GM18526 (cell line): ENCODE results near the gene UBN1.

Experiments
- POLR2A ChIP-seq: IDR thresholded peaks from 3 replicates; pipeline ENCODE4 v1.6.1; 2011; ENCODE audit not compliant: insufficient read length; ENCODE audit errors: extremely low read depth

UBN1 gene

DNA sequence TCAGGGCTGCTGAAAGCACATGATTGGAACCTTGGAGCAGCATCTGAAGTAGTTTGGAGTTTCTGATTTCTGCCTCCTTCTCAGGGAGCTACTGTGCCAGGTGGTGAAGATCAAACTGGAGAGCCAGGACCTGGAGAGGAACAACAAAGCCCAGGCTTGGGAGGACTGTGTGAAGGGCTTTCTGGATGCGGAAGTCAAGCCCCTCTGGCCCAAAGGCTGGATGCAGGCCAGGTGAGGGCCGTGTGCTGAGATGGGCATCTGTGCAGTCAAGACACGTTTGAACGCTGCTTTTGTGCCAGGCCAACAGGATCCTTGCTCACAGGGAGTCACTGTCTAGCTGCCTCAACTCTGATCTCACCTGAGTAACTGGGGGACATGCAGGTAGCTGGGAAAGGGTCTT lies 23.8 kb downstream of the UBN1 start:
- TF ChIP-seq POLR2A, result no peak

DNA sequence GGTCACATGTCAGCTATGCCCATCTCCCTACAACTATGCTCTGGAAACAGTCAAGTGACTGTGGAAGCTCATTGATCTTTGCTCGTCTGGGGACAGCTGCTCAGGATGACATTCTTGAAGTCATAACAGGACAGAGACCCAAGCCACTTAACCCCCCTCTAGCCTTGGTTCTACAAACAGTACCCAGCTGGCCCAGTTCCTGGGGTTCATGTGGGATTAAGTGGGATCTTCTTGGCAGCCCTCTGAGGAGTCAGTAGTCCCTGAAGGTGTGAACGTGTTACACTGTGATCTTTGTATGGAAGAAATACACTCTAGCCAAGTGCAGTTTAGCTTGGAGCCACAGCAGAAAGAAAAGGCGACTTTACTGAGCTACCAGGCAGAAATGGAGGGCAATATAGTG lies 25.8 kb downstream of the UBN1 start:
- no peak for TF ChIP-seq POLR2A

DNA sequence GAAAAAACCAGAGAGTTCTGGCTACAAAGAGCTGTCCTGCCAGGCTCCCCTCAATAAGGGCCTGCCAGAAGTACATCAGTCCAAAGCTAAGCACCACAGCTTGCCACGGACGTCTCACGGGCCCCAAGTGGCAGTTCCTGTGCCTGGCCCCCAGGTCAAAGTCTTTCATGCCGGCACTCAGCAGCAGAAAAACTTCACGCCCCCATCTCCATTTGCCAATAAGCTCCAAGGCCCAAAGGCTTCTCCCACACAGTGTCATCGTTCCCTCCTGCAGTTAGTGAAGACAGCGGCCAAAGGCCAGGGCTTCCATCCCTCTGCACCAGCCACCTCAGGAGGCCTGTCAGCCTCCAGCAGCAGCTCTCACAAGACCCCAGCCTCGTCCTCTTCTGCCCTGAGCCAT lies 27.4 kb downstream of the UBN1 start:
- TF ChIP-seq POLR2A, result no peak

GRCh38 chr16:4876646-4877379 lies 29.5 kb downstream of the UBN1 start:
- TF ChIP-seq POLR2A, result no peak

DNA sequence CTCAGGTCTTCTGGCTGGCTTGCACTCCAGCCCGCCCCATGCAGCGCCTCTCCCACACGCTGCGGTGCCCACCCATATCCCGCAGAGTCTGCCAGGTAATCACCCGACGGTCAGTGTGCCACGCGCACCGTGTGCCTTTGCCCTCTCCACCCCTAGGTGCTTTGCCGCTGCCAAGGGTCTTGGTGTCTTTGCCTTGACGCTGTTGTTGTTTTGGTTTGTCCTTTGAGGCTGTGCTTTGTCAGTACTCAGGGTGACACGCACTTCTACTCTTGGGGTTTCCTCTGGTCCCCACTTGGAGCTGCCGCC lies 30.1 kb downstream of the UBN1 start:
- TF ChIP-seq POLR2A, result no peak

GRCh38 chr16:4879049-4879448 lies 31.8 kb downstream of the UBN1 start:
- TF ChIP-seq POLR2A, result no peak

- TF ChIP-seq POLR2A, result no peak
Observed at GRCh38 chr16:4880006-4880580, 32.8 kb downstream of the UBN1 start.

- TF ChIP-seq POLR2A, result no peak
Observed at GRCh38 chr16:4882000-4882632, 34.8 kb downstream of the UBN1 start.

- TF ChIP-seq POLR2A, result no peak
Observed at GRCh38 chr16:4882633-4883285, 35.5 kb downstream of the UBN1 start.

GRCh38 chr16:4883501-4883900 lies 36.2 kb downstream of the UBN1 start:
- TF ChIP-seq POLR2A, result no peak

GRCh38 chr16:4884209-4884608 lies 36.9 kb downstream of the UBN1 start:
- TF ChIP-seq POLR2A, result no peak

DNA sequence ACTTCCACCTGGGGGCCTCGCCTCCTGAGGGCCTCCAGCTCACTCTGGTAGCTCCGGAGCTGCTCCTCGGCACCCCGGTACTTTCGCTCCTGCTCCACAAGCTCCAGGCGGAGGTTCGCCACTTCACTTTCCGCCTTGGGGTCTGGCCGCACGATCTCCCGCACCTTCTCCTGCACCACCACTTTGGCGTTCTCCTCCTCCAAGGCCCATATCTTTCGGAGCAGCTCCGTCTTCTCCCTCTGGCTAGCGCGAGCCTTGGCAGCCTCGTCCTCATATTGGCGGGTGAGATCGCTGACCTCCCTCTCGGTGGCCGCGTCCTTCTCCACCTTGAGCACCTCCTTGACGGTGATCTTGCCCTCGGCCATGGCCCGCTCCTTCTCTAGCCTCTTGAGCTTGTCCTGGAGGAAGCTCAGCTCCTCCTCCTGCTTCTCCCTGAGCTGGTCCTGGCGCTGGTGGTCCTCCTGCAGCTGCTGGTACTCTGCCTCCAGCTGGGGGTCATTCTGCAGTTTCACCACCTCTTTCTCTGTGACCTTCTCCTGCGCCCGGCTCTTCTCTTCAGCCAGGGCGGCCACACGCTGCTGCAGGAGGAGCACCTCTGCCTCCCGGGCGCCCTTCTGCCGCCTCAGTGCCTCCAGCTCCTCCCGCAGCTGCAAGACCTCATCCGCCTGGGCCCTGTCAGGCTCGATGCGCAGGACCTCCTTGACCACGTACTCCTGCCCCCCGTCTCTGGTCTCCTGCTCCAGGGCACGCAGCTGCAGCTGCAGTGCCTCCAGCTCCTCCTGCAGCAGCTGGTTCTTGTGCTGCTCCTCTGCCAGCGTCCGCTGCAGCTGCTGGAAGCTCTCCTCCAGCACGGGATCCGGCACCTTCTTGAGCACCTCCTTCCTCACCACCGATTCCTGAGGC lies 37.9 kb downstream of the UBN1 start:
- no peak for TF ChIP-seq POLR2A

DNA sequence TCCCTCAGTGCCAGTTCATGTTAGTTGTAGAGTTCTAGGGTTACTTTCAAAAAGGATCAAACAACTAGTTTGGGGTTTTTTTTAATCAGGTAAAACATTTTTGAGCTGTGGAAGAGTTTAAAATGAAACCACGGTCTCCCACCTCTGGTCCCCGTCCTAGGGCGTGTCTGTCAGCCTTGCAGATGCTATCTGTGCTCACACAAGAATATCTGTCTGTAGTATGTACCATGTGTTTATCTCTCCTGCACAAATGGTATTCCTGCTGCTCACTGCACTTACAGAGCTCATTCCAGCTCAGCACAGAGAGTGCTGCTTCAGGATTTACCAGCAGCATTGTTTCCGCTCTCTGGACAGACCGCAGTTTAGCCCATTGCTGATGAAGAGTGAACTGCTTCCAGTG lies 38.9 kb downstream of the UBN1 start:
- no peak for TF ChIP-seq POLR2A

- no peak for TF ChIP-seq POLR2A
Observed at GRCh38 chr16:4888428-4889135, 41.3 kb downstream of the UBN1 start.

DNA sequence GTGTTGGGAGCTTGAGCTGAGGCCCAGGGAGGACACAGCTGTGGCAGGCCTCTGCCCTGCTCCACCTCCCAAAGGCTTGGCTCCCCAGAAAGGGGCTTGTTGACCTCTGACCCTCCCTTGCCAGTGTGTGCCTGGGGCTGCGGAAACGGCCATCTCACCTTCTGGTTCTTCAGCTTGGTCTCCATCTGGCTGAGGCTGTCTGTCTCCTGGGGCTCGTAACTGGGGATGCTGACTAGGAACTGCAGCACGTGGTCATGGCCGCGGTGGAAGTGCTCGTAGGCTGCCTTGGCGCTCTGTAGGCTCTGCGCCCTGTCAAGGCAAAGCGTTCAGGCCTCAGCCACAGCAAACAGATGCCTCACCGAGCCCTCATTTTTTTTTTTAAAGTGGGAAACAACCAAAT lies 42.7 kb downstream of the UBN1 start:
- TF ChIP-seq POLR2A, result no peak
